IPS DF 6.9 (cell line): Measurements from ENCODE around the gene ZNF91.
"Not testable (repeated sequence)": the region's sequence is repeated elsewhere in the genome, so short reads cannot be mapped to it uniquely, and the experiment has no call there.

Experiments
- DNase-seq: peaks from one replicate; pipeline ENCODE4 v3.0.0-alpha.2; 2013; ENCODE audit warnings: low read depth, low spot score
- H3K27ac ChIP-seq: one replicate; pipeline ENCODE4 v1.5.1; 2013; ENCODE audit warnings: low read length, control low read depth
- H3K27me3 ChIP-seq: 2 replicates; pipeline ENCODE4 v1.6.1; 2013; ENCODE audit warnings: mild to moderate bottlenecking, low read length; ENCODE audit not compliant: control insufficient read depth, insufficient read depth
- H3K36me3 ChIP-seq: 2 replicates; pipeline ENCODE4 v1.6.1; 2013; ENCODE audit warnings: low read length; ENCODE audit not compliant: control insufficient read depth, insufficient read depth
- H3K4me1 ChIP-seq: 2 replicates; pipeline ENCODE4 v1.6.1; 2013; ENCODE audit warnings: low read length; ENCODE audit not compliant: control insufficient read depth, insufficient read depth
- H3K4me3 ChIP-seq: 2 replicates; pipeline ENCODE4 v1.5.1; 2013; ENCODE audit warnings: mild to moderate bottlenecking, low read length
- H3K9me3 ChIP-seq: 2 replicates; pipeline ENCODE4 v1.6.1; 2013; ENCODE audit warnings: low read length, inconsistent platforms; ENCODE audit not compliant: control insufficient read depth, insufficient read depth
- WGBS: extraction: QIAGEN DNeasy Blood & Tissue Kit; methylation state at CpG from one replicate; pipeline ENCODE4 v1.1.7; 2013; ENCODE audit warnings: mixed read lengths, missing lambda C conversion rate; ENCODE audit not compliant: insufficient read length, insufficient coverage; 5-methylcytosine and 5-hydroxymethylcytosine counted together

The ZNF91 gene

DNA sequence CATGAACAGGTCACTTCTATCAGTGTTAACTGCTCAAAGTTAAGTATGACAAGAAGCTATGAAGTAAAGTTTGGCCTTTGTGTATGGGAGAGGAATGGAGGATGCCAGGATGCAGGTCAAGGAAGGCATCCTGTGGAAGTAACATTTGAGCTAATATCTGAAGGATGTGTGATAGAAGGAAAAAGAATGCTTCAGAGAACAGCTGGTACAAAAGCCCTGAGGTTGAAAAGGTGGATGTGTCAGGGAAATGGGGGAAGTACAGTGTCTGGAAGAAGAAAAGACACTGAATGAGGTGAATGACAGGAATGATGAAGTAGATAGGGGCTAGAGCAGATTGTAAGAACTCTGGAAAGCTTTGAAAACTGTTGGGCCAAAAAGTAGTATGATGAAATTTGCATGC lies 67.1 kb downstream of the ZNF91 start:
- no peaks in the 10 kb centered on the region for H3K36me3 ChIP-seq
- H3K9me3 ChIP-seq, result no peaks in the 10 kb centered on the region
- DNase-seq, result no peak
- H3K4me3 ChIP-seq, result no peak overlapping the region
- H3K27ac ChIP-seq, result no peak overlapping the region
- H3K4me1 ChIP-seq, result no peaks in the 10 kb centered on the region
- H3K27me3 ChIP-seq, result no peaks in the 10 kb centered on the region

DNA sequence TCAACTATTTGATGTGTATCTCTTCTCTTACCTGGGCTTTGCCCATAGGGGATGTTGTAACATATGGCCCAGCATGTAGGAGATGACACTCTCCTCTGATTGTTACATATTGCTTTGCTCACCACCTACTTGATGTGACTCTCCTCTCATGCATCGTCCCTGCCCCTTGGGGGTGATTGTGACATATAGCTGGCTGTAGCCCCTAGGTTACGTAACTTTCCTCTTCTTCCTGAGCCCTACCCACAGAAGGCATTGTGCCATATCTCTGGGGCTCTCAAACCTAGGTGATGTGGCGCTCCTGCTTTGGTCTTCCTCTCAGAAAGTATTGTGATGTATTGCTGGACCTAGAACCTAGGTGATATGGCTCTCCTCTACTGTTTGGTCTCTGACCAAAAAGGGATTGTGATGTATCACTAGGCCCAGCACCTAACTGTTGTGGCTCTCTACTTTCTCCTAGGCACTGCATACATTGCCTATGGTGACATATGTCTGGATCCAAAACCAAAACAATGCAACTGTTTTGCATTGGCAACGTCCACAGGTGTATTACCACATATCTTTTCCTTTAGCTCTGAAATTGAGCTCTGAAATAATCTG lies 73.2 kb downstream of the ZNF91 start:
- H3K4me3 ChIP-seq, result no peak overlapping the region
- H3K27ac ChIP-seq, result no peak overlapping the region
- H3K4me1 ChIP-seq, result no peaks in the 10 kb centered on the region
- no peaks in the 10 kb centered on the region for H3K36me3 ChIP-seq
- WGBS, result no CpG with 5 or more reads among the region's 4 CpGs
- no peak for DNase-seq
- H3K9me3 ChIP-seq, result no peaks in the 10 kb centered on the region
- no peaks in the 10 kb centered on the region for H3K27me3 ChIP-seq

- H3K4me1 ChIP-seq, DNase-seq, H3K36me3 ChIP-seq, H3K27me3 ChIP-seq, H3K27ac ChIP-seq, H3K4me3 ChIP-seq, H3K9me3 ChIP-seq: not testable (repeated sequence)
These were observed 73.9 kb downstream of the ZNF91 start for GRCh38 chr19:23321403-23321802.

DNA sequence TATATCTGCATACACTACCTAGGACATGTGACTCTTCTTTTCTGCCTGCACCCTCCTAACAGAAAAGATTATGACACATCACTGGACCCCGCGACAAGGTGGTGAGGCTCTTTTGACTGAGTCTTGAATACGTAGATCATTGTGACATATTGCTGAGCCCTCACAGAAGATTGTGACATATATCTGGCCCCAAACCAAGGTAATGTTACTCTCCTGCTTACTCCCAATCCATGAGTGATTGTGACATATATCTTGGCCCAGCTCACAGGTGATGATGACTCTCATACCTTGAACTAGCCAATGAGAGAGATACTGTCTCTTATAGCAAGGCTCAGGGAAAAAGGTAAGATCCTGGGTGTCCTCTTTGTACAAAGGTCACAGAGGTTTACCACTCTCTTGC lies 75.7 kb downstream of the ZNF91 start:
- WGBS, result no CpG with 5 or more reads among the region's 3 CpGs
- H3K4me3 ChIP-seq, H3K27ac ChIP-seq, H3K4me1 ChIP-seq, H3K36me3 ChIP-seq, DNase-seq, H3K9me3 ChIP-seq, H3K27me3 ChIP-seq: not testable (repeated sequence)

- no CpG with 5 or more reads among the region's 2 CpGs for WGBS
- not testable (repeated sequence) for H3K9me3 ChIP-seq, H3K27me3 ChIP-seq, H3K27ac ChIP-seq, H3K36me3 ChIP-seq, H3K4me3 ChIP-seq, H3K4me1 ChIP-seq, DNase-seq
These were observed 76.3 kb downstream of the ZNF91 start for GRCh38 chr19:23318941-23319340.

DNA sequence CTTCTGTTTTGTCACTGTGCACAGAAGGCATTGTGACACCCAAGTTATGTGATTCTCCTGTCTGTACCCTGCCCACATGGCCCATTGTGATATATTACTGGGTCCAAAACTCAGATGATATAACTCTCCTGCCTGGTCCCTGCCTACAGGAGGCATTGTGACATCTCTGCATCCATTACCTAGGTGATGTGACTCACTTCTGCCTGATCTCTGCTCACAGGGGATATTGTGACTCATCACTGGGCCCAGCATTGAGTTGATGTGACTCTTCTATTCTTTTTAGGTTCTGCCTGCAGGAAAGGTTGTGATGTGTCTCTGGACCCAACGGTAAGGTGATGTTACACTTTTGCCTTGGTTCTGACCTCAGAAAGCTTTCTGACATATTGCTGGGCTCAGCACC lies 77.1 kb downstream of the ZNF91 start:
- no peak for DNase-seq
- WGBS, result no CpG with 5 or more reads among the region's 1 CpG
- no peaks in the 10 kb centered on the region for H3K4me1 ChIP-seq

DNA sequence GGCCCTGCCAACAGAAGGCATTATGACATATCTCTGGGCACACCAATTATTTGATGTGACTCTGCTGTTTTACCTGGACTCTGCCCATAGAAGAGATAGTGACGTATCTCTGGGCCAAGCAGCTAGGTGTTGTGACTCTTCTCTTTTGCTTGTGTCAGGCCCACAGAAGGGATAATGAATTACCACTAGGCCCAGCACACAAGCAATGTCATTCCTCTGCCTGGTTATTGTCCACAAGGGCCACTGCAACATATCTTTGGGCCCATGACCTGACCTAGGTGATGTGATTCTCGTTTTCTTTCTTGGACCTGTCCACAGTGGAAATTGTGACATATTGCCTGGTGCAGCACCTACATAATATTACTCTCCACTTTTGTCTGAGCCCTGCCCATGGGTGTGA lies 80.0 kb downstream of the ZNF91 start:
- H3K4me3 ChIP-seq, result no peak overlapping the region
- no CpG with 5 or more reads among the region's 2 CpGs for WGBS
- no peaks in the 10 kb centered on the region; the same call in 1 of the 2 replicates for H3K9me3 ChIP-seq
- no peak overlapping the region for H3K27ac ChIP-seq
- DNase-seq, result no peak
- H3K27me3 ChIP-seq, result no peaks in the 10 kb centered on the region
- no peaks in the 10 kb centered on the region for H3K4me1 ChIP-seq
- H3K36me3 ChIP-seq, result no peaks in the 10 kb centered on the region

More for the DNA sequence above, 77.1 kb downstream of the ZNF91 start:
- no peaks in the 10 kb centered on the region; the same call in 1 of the 2 replicates for H3K9me3 ChIP-seq
- no peaks in the 10 kb centered on the region for H3K36me3 ChIP-seq
- H3K4me3 ChIP-seq, result no peak overlapping the region
- H3K27me3 ChIP-seq, result no peaks in the 10 kb centered on the region
- H3K27ac ChIP-seq, result no peak overlapping the region

GRCh38 chr19:23314505-23315251 lies 80.6 kb downstream of the ZNF91 start:
- Histone ChIP-seq H3K27me3 (no peaks in the 10 kb centered on the region), H3K4me3 (no peak overlapping the region), H3K27ac (no peak overlapping the region), H3K9me3 (no peaks in the 10 kb centered on the region; the same call in 1 of the 2 replicates), H3K4me1 (no peaks in the 10 kb centered on the region), H3K36me3 (no peaks in the 10 kb centered on the region)
- no peak for DNase-seq
- WGBS, result no CpG with 5 or more reads among the region's 4 CpGs

DNA sequence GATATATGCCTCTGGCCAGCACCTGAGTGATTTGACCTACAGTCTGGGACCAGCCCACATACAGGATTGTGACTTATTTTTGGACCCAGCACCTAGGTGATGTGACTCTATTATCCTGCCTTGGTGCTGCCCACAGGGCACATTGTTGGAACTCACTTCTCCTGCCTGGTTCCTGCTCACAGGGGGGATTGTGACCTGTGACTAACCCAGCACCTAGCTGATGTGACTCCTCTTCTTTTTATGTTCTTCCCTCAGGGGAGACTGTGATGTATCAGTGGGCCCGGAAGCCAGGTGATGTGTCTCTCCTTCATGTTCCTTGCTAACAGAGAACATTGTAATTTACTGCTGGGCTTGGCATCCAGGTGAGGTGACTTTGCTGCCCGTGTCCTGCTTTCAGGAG lies 82.1 kb downstream of the ZNF91 start:
- H3K27me3 ChIP-seq, result no peaks in the 10 kb centered on the region
- H3K4me3 ChIP-seq, result no peak overlapping the region
- no peak for DNase-seq
- H3K36me3 ChIP-seq, result no peaks in the 10 kb centered on the region
- no peaks in the 10 kb centered on the region for H3K4me1 ChIP-seq
- no CpG with 5 or more reads among the region's 2 CpGs for WGBS
- no peaks in the 10 kb centered on the region; the same call in 1 of the 2 replicates for H3K9me3 ChIP-seq
- no peak overlapping the region for H3K27ac ChIP-seq

GRCh38 chr19:23312515-23312914 lies 82.8 kb downstream of the ZNF91 start:
- no CpG with 5 or more reads among the region's 1 CpG for WGBS
- no peaks in the 10 kb centered on the region for H3K4me1 ChIP-seq
- no peaks in the 10 kb centered on the region for H3K27me3 ChIP-seq
- no peak overlapping the region for H3K27ac ChIP-seq
- H3K4me3 ChIP-seq, result no peak overlapping the region
- H3K9me3 ChIP-seq, result no peaks in the 10 kb centered on the region; the same call in 1 of the 2 replicates
- H3K36me3 ChIP-seq, result no peaks in the 10 kb centered on the region
- DNase-seq, result no peak

DNA sequence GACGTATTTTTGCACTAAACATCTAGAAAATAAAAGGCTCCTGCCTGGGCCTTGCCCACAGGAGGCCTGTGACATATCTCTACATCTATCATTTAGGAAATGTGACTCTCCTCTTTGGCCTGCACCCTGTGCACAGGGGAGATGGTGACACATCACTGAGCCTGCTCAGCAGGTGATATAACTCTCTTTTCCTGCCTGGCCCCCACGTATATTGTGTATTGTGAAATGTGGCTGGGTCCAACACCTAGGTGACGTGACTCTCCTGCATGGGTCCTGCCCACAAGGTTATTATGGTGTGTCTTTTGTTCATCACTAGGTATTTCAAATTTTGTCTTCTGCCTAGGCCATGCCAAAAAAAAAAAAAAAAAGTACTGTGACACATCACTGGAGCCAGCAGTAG lies 83.7 kb downstream of the ZNF91 start:
- H3K4me3 ChIP-seq, result no peak overlapping the region
- H3K4me1 ChIP-seq, result no peaks in the 10 kb centered on the region
- no peaks in the 10 kb centered on the region for H3K9me3 ChIP-seq
- no peak for DNase-seq
- no peak overlapping the region for H3K27ac ChIP-seq
- no peaks in the 10 kb centered on the region for H3K36me3 ChIP-seq
- no CpG with 5 or more reads among the region's 3 CpGs for WGBS
- no peaks in the 10 kb centered on the region for H3K27me3 ChIP-seq
